Smooth muscle cell (in vitro differentiated cells): Measurements from ENCODE around the gene DUSP9. TPM values are rescaled to one million over a fixed set of nuclear protein-coding genes. Genes with fewer than 3 reads are reported as not detected.
A peak's percentile ranks its signal among the peaks of the same experiment; 100 is the strongest.

Source experiments
- DNase-seq: peaks from one replicate; lab custom pipeline; 2025; ENCODE audit not compliant: unreplicated experiment; lab: John Stamatoyannopoulos, UW
- H2AFZ ChIP-seq: fragments of 200-600 bp; sonication (generic); 2 replicates; pipeline ENCODE4 v1.6.0; 2016; ENCODE audit warnings: antibody characterized with exemption, low read depth, mild to moderate bottlenecking
- H3F3A ChIP-seq: fragments of 200-600 bp; sonication (generic); 2 replicates; pipeline ENCODE4 v1.6.0; 2017; ENCODE audit warnings: antibody characterized with exemption, low read depth
- H3K27ac ChIP-seq: fragments of 200-600 bp; sonication (generic); 2 replicates; pipeline ENCODE4 v1.5.1; 2016; ENCODE audit warnings: low read depth, mild to moderate bottlenecking
- H3K27me3 ChIP-seq: fragments of 200-600 bp; sonication (generic); 2 replicates; pipeline ENCODE4 v1.6.1; 2016; ENCODE audit warnings: low read depth, mild to moderate bottlenecking
- H3K36me3 ChIP-seq: fragments of 200-600 bp; sonication (generic); 2 replicates; pipeline ENCODE4 v1.5.1; 2016; ENCODE audit warnings: low read depth
- H3K4me1 ChIP-seq: fragments of 200-600 bp; sonication (generic); 2 replicates; pipeline ENCODE4 v1.5.1; 2016; ENCODE audit warnings: low read depth
- H3K4me2 ChIP-seq: fragments of 200-600 bp; sonication (generic); 2 replicates; pipeline ENCODE4 v1.6.0; 2016; ENCODE audit warnings: mild to moderate bottlenecking
- H3K4me3 ChIP-seq: fragments of 200-600 bp; sonication (generic); 2 replicates; pipeline ENCODE4 v1.5.1; 2016; ENCODE audit warnings: mild to moderate bottlenecking
- H3K79me2 ChIP-seq: fragments of 200-600 bp; sonication (generic); 2 replicates; pipeline ENCODE4 v1.6.0; 2016; ENCODE audit warnings: low read depth, mild to moderate bottlenecking
- H3K9ac ChIP-seq: fragments of 200-600 bp; sonication (generic); 2 replicates; pipeline ENCODE4 v1.6.0; 2016; ENCODE audit warnings: low read depth
- H3K9me3 ChIP-seq: fragments of 200-600 bp; sonication (generic); replicated peaks from 2 replicates; pipeline ENCODE4 v1.5.1; 2016; ENCODE audit warnings: low read depth
- H4K20me1 ChIP-seq: fragments of 200-600 bp; sonication (generic); 2 replicates; pipeline ENCODE4 v1.6.0; 2016; ENCODE audit warnings: low read depth
- WGBS: methylation state at CpG from one replicate; pipeline ENCODE4 v1.1.7; 2016; ENCODE audit warnings: low lambda C conversion rate; 5-methylcytosine and 5-hydroxymethylcytosine counted together
- polyA plus RNA-seq: library from polyadenylated mRNA; unstranded; fragments of >200 nt; fragmentation: Nextera tagmentation; extraction: Ambion mirVana; gene quantifications from 2 replicates; pipeline ENCODE4 v1.2.1, GENCODE V29; 2016
- total RNA-seq: library from RNA; depleted of rRNA; stranded (reverse); fragments of >200 nt; gene quantifications from 2 replicates; pipeline ENCODE4 v1.2.3, GENCODE V29; 2014
- TF ChIP-seq, protein P1 (sequence below): fragments of 200-600 bp; sonication (generic); IDR thresholded peaks from 2 replicates; pipeline ENCODE4 v1.5.1; 2017; ENCODE audit warnings: borderline replicate concordance, mild to moderate bottlenecking, antibody characterized with exemption; ENCODE audit not compliant: insufficient read depth, poor library complexity, severe bottlenecking

Gene DUSP9
- total RNA-seq (3.0 and 4.7 TPM in 2 replicates), polyA plus RNA-seq (7.2 and 11.3 TPM in 2 replicates)

DNA sequence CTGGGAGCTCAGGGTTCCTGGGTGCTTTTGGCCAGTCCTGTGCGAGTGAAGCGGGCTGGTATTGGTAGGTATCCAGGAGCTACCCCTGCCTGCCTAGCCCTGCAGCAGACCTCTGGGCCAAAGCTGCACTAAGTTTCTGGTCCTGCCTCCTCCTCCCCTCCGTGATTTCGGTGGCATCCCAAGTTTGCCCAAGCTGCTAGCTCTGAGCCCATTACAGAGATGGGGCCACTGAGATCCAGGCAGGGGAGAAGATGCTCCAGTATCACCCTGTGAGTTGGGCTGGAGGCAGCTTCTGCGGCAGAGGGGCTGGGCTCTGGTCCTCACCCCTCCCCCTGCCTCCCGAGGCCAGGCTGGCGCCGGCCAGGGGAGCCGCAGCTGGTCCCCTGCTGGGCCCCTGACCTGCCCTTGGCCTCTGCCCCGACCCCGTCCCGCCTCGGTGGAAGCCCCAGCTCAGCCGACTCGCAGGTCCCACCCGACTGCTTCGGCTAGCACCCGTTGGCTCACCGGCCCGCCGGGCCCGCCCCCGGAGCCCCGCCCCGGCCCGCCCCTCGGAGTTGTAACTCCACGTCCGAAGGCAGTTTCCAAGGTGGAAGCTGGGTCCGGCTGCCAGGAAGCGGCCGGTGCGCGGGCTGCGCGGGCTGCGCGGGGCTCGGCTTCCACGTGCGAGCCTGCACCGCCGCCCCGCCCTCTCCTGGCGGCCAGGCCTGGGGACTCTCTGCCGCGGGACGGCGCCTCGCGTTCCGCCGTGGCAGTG lies at the start of gene DUSP9:
Gene DUSP9, plus strand, starts transcription at position 584 of the 754 bp plus-strand sequence. CDS start 751 bp downstream, outside the sequence.
- TF ChIP-seq, protein P1, sequence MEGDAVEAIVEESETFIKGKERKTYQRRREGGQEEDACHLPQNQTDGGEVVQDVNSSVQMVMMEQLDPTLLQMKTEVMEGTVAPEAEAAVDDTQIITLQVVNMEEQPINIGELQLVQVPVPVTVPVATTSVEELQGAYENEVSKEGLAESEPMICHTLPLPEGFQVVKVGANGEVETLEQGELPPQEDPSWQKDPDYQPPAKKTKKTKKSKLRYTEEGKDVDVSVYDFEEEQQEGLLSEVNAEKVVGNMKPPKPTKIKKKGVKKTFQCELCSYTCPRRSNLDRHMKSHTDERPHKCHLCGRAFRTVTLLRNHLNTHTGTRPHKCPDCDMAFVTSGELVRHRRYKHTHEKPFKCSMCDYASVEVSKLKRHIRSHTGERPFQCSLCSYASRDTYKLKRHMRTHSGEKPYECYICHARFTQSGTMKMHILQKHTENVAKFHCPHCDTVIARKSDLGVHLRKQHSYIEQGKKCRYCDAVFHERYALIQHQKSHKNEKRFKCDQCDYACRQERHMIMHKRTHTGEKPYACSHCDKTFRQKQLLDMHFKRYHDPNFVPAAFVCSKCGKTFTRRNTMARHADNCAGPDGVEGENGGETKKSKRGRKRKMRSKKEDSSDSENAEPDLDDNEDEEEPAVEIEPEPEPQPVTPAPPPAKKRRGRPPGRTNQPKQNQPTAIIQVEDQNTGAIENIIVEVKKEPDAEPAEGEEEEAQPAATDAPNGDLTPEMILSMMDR: no peak
- DNase-seq: no peak
- no peaks in the 10 kb centered on the region for H4K20me1 ChIP-seq
- no peaks in the 10 kb centered on the region for H3K9me3 ChIP-seq
- H3K4me2 ChIP-seq: peak within 1 kb of the TSS; percentile 75
- peak within 1 kb of the TSS; percentile 24 for H3K4me3 ChIP-seq
- no peak within 1 kb of the TSS for H3K9ac ChIP-seq
- H3K27me3 ChIP-seq: peaks cover 13% of the 10 kb centered on the region
- peaks cover 3% of the 10 kb centered on the region for H3K4me1 ChIP-seq
- no peak within 1 kb of the TSS for H2AFZ ChIP-seq
- no peak within 1 kb of the TSS for H3K27ac ChIP-seq
- H3K79me2 ChIP-seq: no peaks in the 10 kb centered on the region
- H3K36me3 ChIP-seq: no peaks in the 10 kb centered on the region
- 47% methylated on average over 29 of the region's 53 CpGs for WGBS
- no peaks in the 10 kb centered on the region for H3F3A ChIP-seq

DNA sequence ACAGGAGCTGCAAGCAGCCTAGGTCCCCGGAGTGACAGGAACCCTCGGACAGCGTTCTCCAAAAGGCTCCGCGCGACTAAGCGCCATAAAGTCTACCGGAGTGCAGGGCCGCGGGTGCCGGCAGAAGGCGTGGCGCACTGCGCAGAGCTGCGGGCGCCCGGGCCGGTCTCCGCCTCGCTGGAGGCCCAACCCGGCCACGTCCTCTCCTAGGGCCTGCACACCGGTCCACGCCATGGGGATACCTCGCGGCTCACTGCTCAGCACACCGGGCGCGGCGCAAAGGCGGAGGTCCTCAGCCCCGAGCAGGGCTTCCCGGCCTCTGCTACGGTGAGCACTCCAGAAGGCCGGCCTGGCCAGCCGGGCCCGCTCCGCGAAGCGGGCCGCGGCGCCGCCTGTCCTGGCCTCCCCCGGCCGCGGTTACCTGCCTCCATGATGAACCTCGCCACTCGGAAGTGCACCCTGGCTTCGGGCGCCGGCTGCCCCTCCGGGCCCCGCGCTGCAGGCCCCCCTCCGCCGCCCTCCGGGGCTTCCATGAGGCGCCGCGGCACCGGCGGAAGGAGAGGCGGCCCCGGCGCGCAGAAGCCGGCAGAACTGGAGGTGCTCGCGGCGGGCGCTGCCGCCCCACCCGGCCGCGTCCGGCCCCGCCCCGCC lies 48.3 kb upstream of the DUSP9 start, which contains the start of gene CCNQ:
Gene CCNQ, minus strand, starts transcription at position 599 of the 651 bp plus-strand sequence. Its CDS starts 66 bp downstream, at position 533.
- Histone ChIP-seq H3K4me2 (peak within 1 kb of the TSS; percentile 83), H3K27ac (no peak within 1 kb of the TSS), H3K4me1 (no peaks in the 10 kb centered on the region), H3K79me2 (no peaks in the 10 kb centered on the region), H4K20me1 (peaks cover 23% of the 10 kb centered on the region), H3K9me3 (no peaks in the 10 kb centered on the region), H3K9ac (peak within 1 kb of the TSS; percentile 54), H3K27me3 (no peaks in the 10 kb centered on the region), H3K36me3 (no peaks in the 10 kb centered on the region), H3K4me3 (peak within 1 kb of the TSS; percentile 67), H2AFZ (peak within 1 kb of the TSS; percentile 72), H3F3A (no peaks in the 10 kb centered on the region)
- TF ChIP-seq, protein P1: no peak
- no peak for DNase-seq
- 47% methylated on average over 48 of the region's 79 CpGs for WGBS

GRCh38 chrX:153599192-153600031 lies 47.6 kb upstream of the DUSP9 start:
- WGBS: 34% methylated on average over 43 of the region's 79 CpGs
- no peaks in the 10 kb centered on the region for H3K4me1 ChIP-seq
- no peak overlapping the region for H3K9ac ChIP-seq
- peak overlapping the region; percentile 67 for H3K4me3 ChIP-seq
- no peaks in the 10 kb centered on the region for H3K27me3 ChIP-seq
- H3F3A ChIP-seq: no peaks in the 10 kb centered on the region
- TF ChIP-seq, protein P1: no peak
- H3K79me2 ChIP-seq: no peaks in the 10 kb centered on the region
- H3K27ac ChIP-seq: no peak overlapping the region
- DNase-seq: peak; percentile 43
- H4K20me1 ChIP-seq: peaks cover 23% of the 10 kb centered on the region
- H2AFZ ChIP-seq: peak overlapping the region; percentile 72
- no peaks in the 10 kb centered on the region for H3K9me3 ChIP-seq
- H3K36me3 ChIP-seq: no peaks in the 10 kb centered on the region
- H3K4me2 ChIP-seq: peak overlapping the region; percentile 83
